ENCODE measurements around the gene GART. TPM values are rescaled to one million over a fixed set of nuclear protein-coding genes. Genes with fewer than 3 reads are reported as not detected.

GART gene
- total RNA-seq, 4 donors from 2014 or later: 45.4 to 69.0 (median 61.7) TPM

GRCh38 chr21:33552093-33552998 is 10.4 kb upstream of the GART start:
- peaks cover 0 to 92% (median 0%) of the 10 kb centered on the region in 3 donors for H3K36me3 ChIP-seq
- H3K4me3 ChIP-seq: no peak overlapping the region
- no peak overlapping the region for H3K27ac ChIP-seq
- H3K4me1 ChIP-seq: peaks cover 0 to 8% (median 0%) of the 10 kb centered on the region in 4 donors
- no peaks in the 10 kb centered on the region for H3K27me3 ChIP-seq
- no peak for TF ChIP-seq CTCF (IDR thresholded peaks at IDR 0.05)
- TF ChIP-seq POLR2A (IDR thresholded peaks at IDR 0.05): no peak
- no peaks in the 10 kb centered on the region for H3K9me3 ChIP-seq
- DNase-seq: no peak

GRCh38 chr21:33551664-33552063 is 9.7 kb upstream of the GART start:
- no peak for DNase-seq
- Histone ChIP-seq H3K36me3 (peaks cover 0 to 92% (median 0%) of the 10 kb centered on the region in 3 donors), H3K27ac (no peak overlapping the region), H3K9me3 (no peaks in the 10 kb centered on the region), H3K27me3 (no peaks in the 10 kb centered on the region), H3K4me1 (peaks cover 0 to 12% (median 0%) of the 10 kb centered on the region in 4 donors), H3K4me3 (no peak overlapping the region)
- TF ChIP-seq CTCF (IDR thresholded peaks at IDR 0.05): no peak
- no peak for TF ChIP-seq POLR2A (IDR thresholded peaks at IDR 0.05)

- no peak for DNase-seq
- TF ChIP-seq CTCF (IDR thresholded peaks at IDR 0.05): no peak
- TF ChIP-seq POLR2A (IDR thresholded peaks at IDR 0.05): no peak
- H3K4me1 ChIP-seq: peaks cover 0 to 19% (median 0%) of the 10 kb centered on the region in 4 donors
- H3K9me3 ChIP-seq: no peaks in the 10 kb centered on the region
- H3K27ac ChIP-seq: no peak overlapping the region
- peaks cover 0 to 92% (median 0%) of the 10 kb centered on the region in 3 donors for H3K36me3 ChIP-seq
- no peaks in the 10 kb centered on the region for H3K27me3 ChIP-seq
- no peak overlapping the region for H3K4me3 ChIP-seq
These were observed 9.1 kb upstream of the GART start for GRCh38 chr21:33550772-33551660.

- no peak overlapping the region for H3K4me3 ChIP-seq
- DNase-seq: no peak
- H3K27me3 ChIP-seq: no peaks in the 10 kb centered on the region
- H3K27ac ChIP-seq: no peak overlapping the region
- peaks cover 0 to 85% (median 0%) of the 10 kb centered on the region in 3 donors for H3K36me3 ChIP-seq
- TF ChIP-seq CTCF (IDR thresholded peaks at IDR 0.05): no peak
- no peak for TF ChIP-seq POLR2A (IDR thresholded peaks at IDR 0.05)
- H3K4me1 ChIP-seq: peaks cover 0 to 20% (median 4%) of the 10 kb centered on the region in 4 donors
- H3K9me3 ChIP-seq: no peaks in the 10 kb centered on the region
These were observed 8.2 kb upstream of the GART start for GRCh38 chr21:33549848-33550771.

GRCh38 chr21:33546086-33546485 is 4.2 kb upstream of the GART start:
- Histone ChIP-seq H3K9me3 (no peaks in the 10 kb centered on the region), H3K27ac (no peak overlapping the region), H3K36me3 (peaks cover 0 to 47% (median 0%) of the 10 kb centered on the region in 3 donors), H3K4me1 (peaks cover 0 to 22% (median 5%) of the 10 kb centered on the region in 4 donors), H3K4me3 (no peak overlapping the region), H3K27me3 (no peaks in the 10 kb centered on the region)
- no peak for TF ChIP-seq CTCF (IDR thresholded peaks at IDR 0.05)
- no peak for TF ChIP-seq POLR2A (IDR thresholded peaks at IDR 0.05)
- DNase-seq: no peak

Measured in Peyer's patch (tissue), 4 donors.